HG03575 (cell line): Measurements from ENCODE around the gene STX1B.

Source experiments
- ATAC-seq: cut with Tn5 transposase; IDR thresholded peaks from one replicate; pipeline ENCODE4 v1.9.1; 2021; ENCODE audit not compliant: unreplicated experiment, insufficient number of reproducible peaks, low FRiP score; ENCODE audit errors: extremely low read depth

Gene STX1B

GRCh38 chr16:30961384-30961783 is 49.1 kb downstream of the STX1B start:
- no peak for ATAC-seq

- no peak for ATAC-seq
These were observed 52.0 kb downstream of the STX1B start for GRCh38 chr16:30958175-30959079.

GRCh38 chr16:30957456-30958174 is 52.8 kb downstream of the STX1B start, which contains the start of gene SETD1A:
Gene SETD1A (plus strand): TSS chr16:30957754. CDS start chr16:30958732, 978 bp downstream.
- ATAC-seq: peak; percentile 38

GRCh38 chr16:30956601-30957455 is 53.6 kb downstream of the STX1B start:
- ATAC-seq: no peak

GRCh38 chr16:30954993-30955392 is 55.4 kb downstream of the STX1B start:
- no peak for ATAC-seq

GRCh38 chr16:30953511-30954124 is 56.8 kb downstream of the STX1B start:
- ATAC-seq: no peak

- ATAC-seq: no peak
These were observed 57.3 kb downstream of the STX1B start for GRCh38 chr16:30953111-30953510.

GRCh38 chr16:30951750-30952149 is 58.7 kb downstream of the STX1B start:
- ATAC-seq: no peak

- no peak for ATAC-seq
These were observed 59.2 kb downstream of the STX1B start for GRCh38 chr16:30951193-30951592.

GRCh38 chr16:30950516-30951065 is 59.8 kb downstream of the STX1B start:
- ATAC-seq: no peak

GRCh38 chr16:30949650-30950515 is 60.6 kb downstream of the STX1B start:
- no peak for ATAC-seq

- no peak for ATAC-seq
These were observed 61.5 kb downstream of the STX1B start, which contains the start of gene ORAI3 for GRCh38 chr16:30948667-30949649. Gene ORAI3 (plus strand): TSS chr16:30949068. CDS start chr16:30949290, 222 bp downstream.

- no peak for ATAC-seq
These were observed 62.4 kb downstream of the STX1B start for GRCh38 chr16:30947859-30948666.

- ATAC-seq: no peak
These were observed 62.9 kb downstream of the STX1B start for GRCh38 chr16:30947541-30947858.

GRCh38 chr16:30946671-30947540 is 63.5 kb downstream of the STX1B start:
- ATAC-seq: no peak
